ENCODE data around the gene JADE2.

Gene JADE2

GRCh38 chr5:134538296-134538695 lies 12.8 kb downstream of the JADE2 start:
- TF ChIP-seq ZFP30 (CRISPR knock-in tag; IDR thresholded peaks at IDR 0.05) (no peak), TCF4 (CRISPR knock-in tag; IDR thresholded peaks at IDR 0.05; ENCODE audit: borderline replicate concordance) (no peak), BACH2 (CRISPR knock-in tag; IDR thresholded peaks at IDR 0.05; ENCODE audit: borderline replicate concordance) (no peak), TSHZ2 (CRISPR knock-in tag; IDR thresholded peaks at IDR 0.05) (no peak), ISL1 (CRISPR knock-in tag; IDR thresholded peaks at IDR 0.05) (no peak), POU6F1 (CRISPR knock-in tag; IDR thresholded peaks at IDR 0.05; ENCODE audit: borderline replicate concordance, low read depth) (no peak), CSRNP3 (CRISPR knock-in tag; IDR thresholded peaks at IDR 0.05) (no peak), RARB (CRISPR knock-in tag; IDR thresholded peaks at IDR 0.05) (no peak), ZNF565 (CRISPR knock-in tag; conservative IDR thresholded peaks at IDR 0.05; ENCODE audit: low read depth) (no peak), CSDC2 (CRISPR knock-in tag; IDR thresholded peaks at IDR 0.05) (no peak)

GRCh38 chr5:134539732-134540131 lies 14.3 kb downstream of the JADE2 start:
- no peak for ATAC-seq

More at GRCh38 chr5:134538296-134538695, 12.8 kb downstream of the JADE2 start:
- no peak for ATAC-seq

More at GRCh38 chr5:134539732-134540131, 14.3 kb downstream of the JADE2 start:
- TF ChIP-seq POU6F1 (CRISPR knock-in tag; IDR thresholded peaks at IDR 0.05; ENCODE audit: borderline replicate concordance, low read depth) (no peak), TSHZ2 (CRISPR knock-in tag; IDR thresholded peaks at IDR 0.05) (no peak), CSDC2 (CRISPR knock-in tag; IDR thresholded peaks at IDR 0.05) (no peak), ZC3H10 (CRISPR knock-in tag; IDR thresholded peaks at IDR 0.05) (no peak), BACH2 (CRISPR knock-in tag; IDR thresholded peaks at IDR 0.05; ENCODE audit: borderline replicate concordance) (no peak), ARNTL (CRISPR knock-in tag; IDR thresholded peaks at IDR 0.05; ENCODE audit: borderline replicate concordance, low read depth) (no peak), ZFP30 (CRISPR knock-in tag; IDR thresholded peaks at IDR 0.05) (no peak), ZFP3 (CRISPR knock-in tag; IDR thresholded peaks at IDR 0.05) (no peak), CREB5 (CRISPR knock-in tag; IDR thresholded peaks at IDR 0.05; ENCODE audit: low read depth) (no peak), SNAI2 (CRISPR knock-in tag; IDR thresholded peaks at IDR 0.05) (no peak)

Measured in SK-N-SH treated with all-trans-retinoic acid at 6 μM for 48 hours (cell line).